Activated gamma-delta T cell (primary cell): ENCODE results near the gene ST8SIA2.

Experiments used
- DNase-seq: peaks from one replicate; lab custom pipeline; 2025; lab: John Stamatoyannopoulos, UW
- total RNA-seq, 2 donors: gene quantifications; one replicate each; lab custom pipeline; 2026; lab: John Stamatoyannopoulos, UW

The ST8SIA2 gene
- total RNA-seq = 0.04 to 0.05 reads per million in 2 donors

- DNase-seq = no peak
Measured at GRCh38 chr15:92393071-92393979, at the start of gene ST8SIA2. TSS of gene ST8SIA2 (plus strand) at chr15:92393881. CDS start at chr15:92394065, 184 bp downstream.

GRCh38 chr15:92343924-92344643 lies 49.6 kb upstream of the ST8SIA2 start:
- DNase-seq = no peak

- DNase-seq = no peak
Measured at GRCh38 chr15:92346063-92346462, 47.6 kb upstream of the ST8SIA2 start.

GRCh38 chr15:92355307-92355706 lies 38.4 kb upstream of the ST8SIA2 start:
- DNase-seq = no peak

GRCh38 chr15:92361321-92362000 lies 32.2 kb upstream of the ST8SIA2 start:
- DNase-seq = no peak

- no peak for DNase-seq
Measured at GRCh38 chr15:92362001-92362350, 31.7 kb upstream of the ST8SIA2 start.

- no peak for DNase-seq
Measured at GRCh38 chr15:92365084-92365483, 28.6 kb upstream of the ST8SIA2 start.

GRCh38 chr15:92365906-92366305 lies 27.8 kb upstream of the ST8SIA2 start:
- no peak for DNase-seq

- no peak for DNase-seq
Measured at GRCh38 chr15:92366381-92366780, 27.3 kb upstream of the ST8SIA2 start.

- DNase-seq = no peak
Measured at GRCh38 chr15:92375057-92375456, 18.6 kb upstream of the ST8SIA2 start.

- no peak for DNase-seq
Measured at GRCh38 chr15:92376109-92376508, 17.6 kb upstream of the ST8SIA2 start.

GRCh38 chr15:92377083-92377789 lies 16.4 kb upstream of the ST8SIA2 start:
- no peak for DNase-seq

GRCh38 chr15:92383519-92384324 lies 10.0 kb upstream of the ST8SIA2 start:
- DNase-seq = no peak

GRCh38 chr15:92384381-92384780 lies 9.3 kb upstream of the ST8SIA2 start:
- DNase-seq = no peak

- DNase-seq = no peak
Measured at GRCh38 chr15:92385096-92385495, 8.6 kb upstream of the ST8SIA2 start.

- no peak for DNase-seq
Measured at GRCh38 chr15:92391640-92392039, 2.0 kb upstream of the ST8SIA2 start.

- no peak for DNase-seq
Measured at GRCh38 chr15:92392462-92392861, 1.2 kb upstream of the ST8SIA2 start.

- DNase-seq = no peak
Measured at GRCh38 chr15:92393980-92394308, 263 bp downstream of the ST8SIA2 start.

- no peak for DNase-seq
Measured at GRCh38 chr15:92394309-92395097, 822 bp downstream of the ST8SIA2 start.

GRCh38 chr15:92395098-92395635 lies 1.5 kb downstream of the ST8SIA2 start:
- DNase-seq = no peak
